HepG2 (cell line): ENCODE data around the gene PPP1R13L. TPM values are rescaled to one million over a fixed set of nuclear protein-coding genes. Genes with fewer than 3 reads are reported as not detected.

Experiments used
- FOXO1 ChIP-seq: sonication (generic); formaldehyde crosslinking; IDR thresholded peaks from 2 replicates; pipeline ENCODE4 v1.4.0; 2020; ENCODE audit warnings: missing genetic modification reagents
- HCFC1 ChIP-seq: fragments of 150-350 bp; IDR thresholded peaks from 2 replicates; pipeline ENCODE4 v1.6.1; 2014; ENCODE audit warnings: low read depth, low read length
- HNRNPK ChIP-seq: fragments of 200-400 bp; formaldehyde crosslinking; IDR thresholded peaks from 2 replicates; pipeline ENCODE4 v1.6.1; 2018; ENCODE audit warnings: low read length, low read depth, moderate library complexity, mild to moderate bottlenecking; ENCODE audit not compliant: poor library complexity, severe bottlenecking
- HOXA3 ChIP-seq: sonication (generic); formaldehyde crosslinking; IDR thresholded peaks from 2 replicates; pipeline ENCODE4 v1.5.0; 2020; ENCODE audit warnings: missing genetic modification reagents
- MTA3 ChIP-seq: sonication (generic); formaldehyde crosslinking; IDR thresholded peaks from 2 replicates; pipeline ENCODE4 v1.4.0; 2020; ENCODE audit warnings: missing genetic modification reagents
- SMC3 ChIP-seq: IDR thresholded peaks from 2 replicates; pipeline ENCODE4 v1.6.1; 2011; ENCODE audit warnings: low read length, improper control_type of control experiment
- TMF1 ChIP-seq: sonication (generic); formaldehyde crosslinking; IDR thresholded peaks from 2 replicates; pipeline ENCODE4 v1.8.1; 2022; ENCODE audit warnings: low read depth, missing genetic modification reagents
- ZNF343 ChIP-seq: sonication (generic); formaldehyde crosslinking; IDR thresholded peaks from 2 replicates; pipeline ENCODE4 v1.4.0; 2020; ENCODE audit warnings: mild to moderate bottlenecking, missing genetic modification reagents
- ZNF563 ChIP-seq: sonication (generic); formaldehyde crosslinking; IDR thresholded peaks from 2 replicates; pipeline ENCODE4 v1.8.0; 2022; ENCODE audit warnings: mild to moderate bottlenecking, moderate library complexity, missing genetic modification reagents
- ZNF75D ChIP-seq: sonication (generic); formaldehyde crosslinking; IDR thresholded peaks from 2 replicates; pipeline ENCODE4 v1.8.1; 2023; ENCODE audit warnings: missing genetic modification reagents, mild to moderate bottlenecking, borderline replicate concordance
- polyA plus RNA-seq, 8 experiments: library from polyadenylated mRNA; depleted of rRNA in 3 of 8; stranded (reverse) in 7 of 8; unstranded in 1 of 8; fragments of >200 nt; fragmentation: Illumina TruSeq in 4 of 8; extraction: Trizol in 4 of 8; gene quantifications; 2 replicates each; pipeline versions ENCODE4 v1.2.1 to v1.2.3, GENCODE V29; 2011 to 2016; ENCODE audit warnings: low read depth in 4 of 8, missing spikeins in 1 of 8, mixed read lengths in 1 of 8; ENCODE audit not compliant: insufficient read depth in 1 of 8
- total RNA-seq, 5 experiments: library from RNA; depleted of rRNA; stranded (reverse); fragments of >200 nt; fragmentation: Illumina TruSeq; extraction: Trizol; gene quantifications; 2 replicates each; pipeline ENCODE4 v1.2.3, GENCODE V29; 2016; ENCODE audit warnings: low read depth in 1 of 5
- TF ChIP-seq, protein P1 (sequence below): sonication (generic); formaldehyde crosslinking; IDR thresholded peaks from 2 replicates; pipeline ENCODE4 v1.9.0; 2022; ENCODE audit warnings: missing genetic modification reagents, mild to moderate bottlenecking, borderline replicate concordance
- TF ChIP-seq, protein P2 (sequence below): sonication (generic); formaldehyde crosslinking; IDR thresholded peaks from 2 replicates; pipeline ENCODE4 v1.4.0; 2020; ENCODE audit warnings: missing genetic modification reagents, borderline replicate concordance
- TF ChIP-seq, protein P3 (sequence below): sonication (generic); formaldehyde crosslinking; IDR thresholded peaks from 2 replicates; pipeline ENCODE4 v1.5.1; 2020; ENCODE audit warnings: missing genetic modification reagents, mild to moderate bottlenecking, borderline replicate concordance
- TF ChIP-seq, protein P4 (sequence below): sonication (generic); formaldehyde crosslinking; IDR thresholded peaks from 2 replicates; pipeline ENCODE4 v1.4.0; 2020; ENCODE audit warnings: missing genetic modification reagents

The PPP1R13L gene
- total and polyA plus RNA-seq, 2 of the 13 experiments (the other 11 are each of a cell fraction or from before 2014, with no cell fraction given) = 1.3 to 6.6 TPM

DNA sequence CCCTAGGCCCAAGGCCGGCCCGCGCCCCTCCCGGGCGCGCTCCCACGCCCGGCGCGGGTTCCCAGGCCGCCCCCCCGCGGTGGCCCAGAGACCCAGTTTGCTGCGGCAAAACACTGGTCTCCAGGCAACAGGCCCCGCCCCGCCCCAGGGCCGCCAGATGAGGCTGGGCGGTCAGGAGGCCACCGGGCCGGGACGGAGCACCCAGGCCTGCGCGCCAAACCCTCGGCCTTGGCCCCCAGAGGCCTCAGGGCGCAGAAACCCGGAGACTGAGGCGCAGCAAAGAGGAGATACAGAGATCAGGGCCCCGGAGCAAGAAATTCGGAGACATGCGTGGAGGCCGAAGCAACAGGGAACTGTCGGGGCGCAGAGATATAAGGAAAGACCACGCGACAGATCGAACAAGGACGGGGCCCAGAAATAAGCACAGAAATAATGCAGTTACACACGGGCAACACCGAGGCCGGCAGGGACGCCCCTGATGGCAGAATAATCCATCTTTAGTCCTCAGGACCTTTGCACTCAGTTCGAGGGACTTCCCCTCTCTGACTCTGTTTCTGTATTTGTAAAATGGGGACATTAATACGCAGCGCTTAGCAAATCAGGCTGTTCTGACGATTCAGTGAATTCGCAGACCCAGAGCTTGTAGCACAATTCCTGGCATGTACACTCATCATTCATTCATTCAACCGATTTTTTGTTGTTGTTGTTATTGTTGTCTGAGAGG, 39.6 kb upstream of the PPP1R13L start (continued):
- TF ChIP-seq FOXO1 (CRISPR knock-in tag) = 0 out of 2 replicates have a peak, but pooled peaks have one; percentile 49
- no peak for TF ChIP-seq TMF1 (CRISPR knock-in tag)
- no peak for TF ChIP-seq ZNF343 (CRISPR knock-in tag)
- TF ChIP-seq, protein P1, sequence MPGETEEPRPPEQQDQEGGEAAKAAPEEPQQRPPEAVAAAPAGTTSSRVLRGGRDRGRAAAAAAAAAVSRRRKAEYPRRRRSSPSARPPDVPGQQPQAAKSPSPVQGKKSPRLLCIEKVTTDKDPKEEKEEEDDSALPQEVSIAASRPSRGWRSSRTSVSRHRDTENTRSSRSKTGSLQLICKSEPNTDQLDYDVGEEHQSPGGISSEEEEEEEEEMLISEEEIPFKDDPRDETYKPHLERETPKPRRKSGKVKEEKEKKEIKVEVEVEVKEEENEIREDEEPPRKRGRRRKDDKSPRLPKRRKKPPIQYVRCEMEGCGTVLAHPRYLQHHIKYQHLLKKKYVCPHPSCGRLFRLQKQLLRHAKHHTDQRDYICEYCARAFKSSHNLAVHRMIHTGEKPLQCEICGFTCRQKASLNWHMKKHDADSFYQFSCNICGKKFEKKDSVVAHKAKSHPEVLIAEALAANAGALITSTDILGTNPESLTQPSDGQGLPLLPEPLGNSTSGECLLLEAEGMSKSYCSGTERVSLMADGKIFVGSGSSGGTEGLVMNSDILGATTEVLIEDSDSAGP (CRISPR knock-in tag) = peak; percentile 48; the same call in 1 of the 2 replicates
- TF ChIP-seq HNRNPK = no peak
- TF ChIP-seq MTA3 (CRISPR knock-in tag) = no peak
- TF ChIP-seq ZNF75D (CRISPR knock-in tag) = no peak
- TF ChIP-seq HOXA3 (CRISPR knock-in tag) = peak; percentile 54; the same call in 1 of the 2 replicates
- TF ChIP-seq HCFC1 = peak; percentile 20; the same call in 1 of the 2 replicates
- TF ChIP-seq, protein P2, sequence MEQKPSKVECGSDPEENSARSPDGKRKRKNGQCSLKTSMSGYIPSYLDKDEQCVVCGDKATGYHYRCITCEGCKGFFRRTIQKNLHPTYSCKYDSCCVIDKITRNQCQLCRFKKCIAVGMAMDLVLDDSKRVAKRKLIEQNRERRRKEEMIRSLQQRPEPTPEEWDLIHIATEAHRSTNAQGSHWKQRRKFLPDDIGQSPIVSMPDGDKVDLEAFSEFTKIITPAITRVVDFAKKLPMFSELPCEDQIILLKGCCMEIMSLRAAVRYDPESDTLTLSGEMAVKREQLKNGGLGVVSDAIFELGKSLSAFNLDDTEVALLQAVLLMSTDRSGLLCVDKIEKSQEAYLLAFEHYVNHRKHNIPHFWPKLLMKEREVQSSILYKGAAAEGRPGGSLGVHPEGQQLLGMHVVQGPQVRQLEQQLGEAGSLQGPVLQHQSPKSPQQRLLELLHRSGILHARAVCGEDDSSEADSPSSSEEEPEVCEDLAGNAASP (CRISPR knock-in tag) = no peak
- TF ChIP-seq ZNF563 (CRISPR knock-in tag) = no peak
- no peak for TF ChIP-seq SMC3
- TF ChIP-seq, protein P3, sequence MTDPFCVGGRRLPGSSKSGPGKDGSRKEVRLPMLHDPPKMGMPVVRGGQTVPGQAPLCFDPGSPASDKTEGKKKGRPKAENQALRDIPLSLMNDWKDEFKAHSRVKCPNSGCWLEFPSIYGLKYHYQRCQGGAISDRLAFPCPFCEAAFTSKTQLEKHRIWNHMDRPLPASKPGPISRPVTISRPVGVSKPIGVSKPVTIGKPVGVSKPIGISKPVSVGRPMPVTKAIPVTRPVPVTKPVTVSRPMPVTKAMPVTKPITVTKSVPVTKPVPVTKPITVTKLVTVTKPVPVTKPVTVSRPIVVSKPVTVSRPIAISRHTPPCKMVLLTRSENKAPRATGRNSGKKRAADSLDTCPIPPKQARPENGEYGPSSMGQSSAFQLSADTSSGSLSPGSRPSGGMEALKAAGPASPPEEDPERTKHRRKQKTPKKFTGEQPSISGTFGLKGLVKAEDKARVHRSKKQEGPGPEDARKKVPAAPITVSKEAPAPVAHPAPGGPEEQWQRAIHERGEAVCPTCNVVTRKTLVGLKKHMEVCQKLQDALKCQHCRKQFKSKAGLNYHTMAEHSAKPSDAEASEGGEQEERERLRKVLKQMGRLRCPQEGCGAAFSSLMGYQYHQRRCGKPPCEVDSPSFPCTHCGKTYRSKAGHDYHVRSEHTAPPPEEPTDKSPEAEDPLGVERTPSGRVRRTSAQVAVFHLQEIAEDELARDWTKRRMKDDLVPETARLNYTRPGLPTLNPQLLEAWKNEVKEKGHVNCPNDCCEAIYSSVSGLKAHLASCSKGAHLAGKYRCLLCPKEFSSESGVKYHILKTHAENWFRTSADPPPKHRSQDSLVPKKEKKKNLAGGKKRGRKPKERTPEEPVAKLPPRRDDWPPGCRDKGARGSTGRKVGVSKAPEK (CRISPR knock-in tag) = no peak
- TF ChIP-seq, protein P4, sequence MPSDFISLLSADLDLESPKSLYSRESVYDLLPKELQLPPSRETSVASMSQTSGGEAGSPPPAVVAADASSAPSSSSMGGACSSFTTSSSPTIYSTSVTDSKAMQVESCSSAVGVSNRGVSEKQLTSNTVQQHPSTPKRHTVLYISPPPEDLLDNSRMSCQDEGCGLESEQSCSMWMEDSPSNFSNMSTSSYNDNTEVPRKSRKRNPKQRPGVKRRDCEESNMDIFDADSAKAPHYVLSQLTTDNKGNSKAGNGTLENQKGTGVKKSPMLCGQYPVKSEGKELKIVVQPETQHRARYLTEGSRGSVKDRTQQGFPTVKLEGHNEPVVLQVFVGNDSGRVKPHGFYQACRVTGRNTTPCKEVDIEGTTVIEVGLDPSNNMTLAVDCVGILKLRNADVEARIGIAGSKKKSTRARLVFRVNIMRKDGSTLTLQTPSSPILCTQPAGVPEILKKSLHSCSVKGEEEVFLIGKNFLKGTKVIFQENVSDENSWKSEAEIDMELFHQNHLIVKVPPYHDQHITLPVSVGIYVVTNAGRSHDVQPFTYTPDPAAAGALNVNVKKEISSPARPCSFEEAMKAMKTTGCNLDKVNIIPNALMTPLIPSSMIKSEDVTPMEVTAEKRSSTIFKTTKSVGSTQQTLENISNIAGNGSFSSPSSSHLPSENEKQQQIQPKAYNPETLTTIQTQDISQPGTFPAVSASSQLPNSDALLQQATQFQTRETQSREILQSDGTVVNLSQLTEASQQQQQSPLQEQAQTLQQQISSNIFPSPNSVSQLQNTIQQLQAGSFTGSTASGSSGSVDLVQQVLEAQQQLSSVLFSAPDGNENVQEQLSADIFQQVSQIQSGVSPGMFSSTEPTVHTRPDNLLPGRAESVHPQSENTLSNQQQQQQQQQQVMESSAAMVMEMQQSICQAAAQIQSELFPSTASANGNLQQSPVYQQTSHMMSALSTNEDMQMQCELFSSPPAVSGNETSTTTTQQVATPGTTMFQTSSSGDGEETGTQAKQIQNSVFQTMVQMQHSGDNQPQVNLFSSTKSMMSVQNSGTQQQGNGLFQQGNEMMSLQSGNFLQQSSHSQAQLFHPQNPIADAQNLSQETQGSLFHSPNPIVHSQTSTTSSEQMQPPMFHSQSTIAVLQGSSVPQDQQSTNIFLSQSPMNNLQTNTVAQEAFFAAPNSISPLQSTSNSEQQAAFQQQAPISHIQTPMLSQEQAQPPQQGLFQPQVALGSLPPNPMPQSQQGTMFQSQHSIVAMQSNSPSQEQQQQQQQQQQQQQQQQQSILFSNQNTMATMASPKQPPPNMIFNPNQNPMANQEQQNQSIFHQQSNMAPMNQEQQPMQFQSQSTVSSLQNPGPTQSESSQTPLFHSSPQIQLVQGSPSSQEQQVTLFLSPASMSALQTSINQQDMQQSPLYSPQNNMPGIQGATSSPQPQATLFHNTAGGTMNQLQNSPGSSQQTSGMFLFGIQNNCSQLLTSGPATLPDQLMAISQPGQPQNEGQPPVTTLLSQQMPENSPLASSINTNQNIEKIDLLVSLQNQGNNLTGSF = no peak
